ENCODE measurements around the gene HMGN1.
"Not testable (repeated sequence)": the region's sequence is repeated elsewhere in the genome, so short reads cannot be mapped to it uniquely, and the experiment has no call there.

The HMGN1 gene, protein sequence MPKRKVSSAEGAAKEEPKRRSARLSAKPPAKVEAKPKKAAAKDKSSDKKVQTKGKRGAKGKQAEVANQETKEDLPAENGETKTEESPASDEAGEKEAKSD

DNA sequence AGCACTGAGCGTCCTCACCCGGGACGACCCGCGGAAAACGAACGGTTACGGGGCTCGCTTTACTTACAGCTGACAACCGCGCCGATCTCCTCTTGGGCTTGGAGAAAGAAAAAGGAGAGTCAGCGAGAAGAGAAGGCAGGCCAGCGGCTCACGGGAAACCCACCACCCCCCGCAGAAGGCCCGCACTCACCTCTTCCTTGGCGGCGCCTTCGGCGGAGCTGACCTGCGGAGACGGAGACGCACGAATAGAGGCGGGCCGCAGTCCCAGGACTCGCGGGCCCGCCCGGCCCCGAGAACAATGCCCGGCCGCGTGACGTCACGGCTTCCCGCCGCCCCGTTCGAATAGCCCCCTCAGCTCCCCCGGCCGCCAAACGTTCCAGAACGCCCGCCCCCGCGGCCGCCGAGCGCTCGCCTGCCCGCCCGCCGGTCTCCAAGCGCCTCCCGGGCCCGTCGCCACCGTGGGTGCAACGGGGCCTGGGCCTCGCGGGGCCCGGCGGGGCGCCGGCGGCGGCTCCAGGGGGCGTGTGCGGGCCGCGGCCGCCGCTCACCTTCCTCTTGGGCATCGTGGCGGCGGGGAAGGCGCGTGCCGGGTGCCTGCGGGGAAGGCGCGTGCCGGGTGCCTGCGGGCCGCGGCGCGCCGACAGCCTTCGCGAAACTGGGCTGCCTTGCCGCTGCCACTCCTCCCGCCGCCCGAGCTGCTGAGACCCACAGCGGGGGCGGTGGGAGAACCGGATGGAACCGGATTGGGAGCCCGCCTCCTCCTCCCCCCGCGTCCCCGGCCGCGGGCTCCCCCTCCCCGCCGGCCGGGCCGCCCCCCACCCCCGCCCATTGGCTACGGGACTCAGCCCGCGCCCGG is at the start of gene HMGN1:
TSS of gene HMGN1 (minus strand) at position 734 of the 856 bp plus-strand sequence. CDS start at position 563, 171 bp downstream.
- peak; percentile 99 for DNase-seq

GRCh38 chr21:39397646-39398385 is 48.9 kb upstream of the HMGN1 start:
- DNase-seq, result no peak

GRCh38 chr21:39392981-39393380 is 44.1 kb upstream of the HMGN1 start:
- DNase-seq, result no peak

DNA sequence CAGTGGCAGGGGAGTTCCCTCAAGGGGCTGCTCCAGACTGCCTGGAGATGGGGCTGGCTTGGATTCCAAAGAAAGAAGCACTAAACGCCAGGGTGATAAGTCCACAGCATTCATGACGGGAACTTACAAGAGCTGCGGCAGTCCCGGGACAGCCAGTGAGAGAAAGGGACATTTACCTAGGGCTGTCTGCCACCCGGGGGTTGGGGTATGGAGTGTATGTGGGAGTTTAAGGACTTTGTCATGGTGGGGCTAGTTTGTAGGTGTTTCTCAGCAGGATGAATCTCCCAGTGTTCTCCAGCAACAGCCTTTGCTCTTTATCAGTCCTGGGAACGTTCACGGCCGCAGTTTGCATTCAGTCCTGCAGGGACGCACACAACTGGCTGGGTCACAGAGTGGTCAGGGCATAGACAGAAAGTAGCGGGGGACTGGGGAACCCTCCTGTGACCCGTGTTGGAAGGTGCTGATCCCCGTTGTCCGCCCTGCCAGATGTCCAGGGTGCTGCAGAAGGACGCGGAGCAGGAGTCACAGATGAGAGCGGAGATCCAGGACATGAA is 41.4 kb upstream of the HMGN1 start:
- DNase-seq, result no peak

GRCh38 chr21:39388811-39389155 is 39.9 kb upstream of the HMGN1 start:
- no peak for DNase-seq

- peak; percentile 92 for DNase-seq
Measured at GRCh38 chr21:39388038-39388810, 39.3 kb upstream of the HMGN1 start.

GRCh38 chr21:39387461-39388037 is 38.7 kb upstream of the HMGN1 start:
- DNase-seq, result peak; percentile 97

GRCh38 chr21:39386899-39387298 is 38.0 kb upstream of the HMGN1 start:
- DNase-seq, result peak; percentile 34

GRCh38 chr21:39386194-39386593 is 37.3 kb upstream of the HMGN1 start:
- peak; percentile 81 for DNase-seq

GRCh38 chr21:39385299-39386145 is 36.6 kb upstream of the HMGN1 start:
- DNase-seq, result peak; percentile 92

DNA sequence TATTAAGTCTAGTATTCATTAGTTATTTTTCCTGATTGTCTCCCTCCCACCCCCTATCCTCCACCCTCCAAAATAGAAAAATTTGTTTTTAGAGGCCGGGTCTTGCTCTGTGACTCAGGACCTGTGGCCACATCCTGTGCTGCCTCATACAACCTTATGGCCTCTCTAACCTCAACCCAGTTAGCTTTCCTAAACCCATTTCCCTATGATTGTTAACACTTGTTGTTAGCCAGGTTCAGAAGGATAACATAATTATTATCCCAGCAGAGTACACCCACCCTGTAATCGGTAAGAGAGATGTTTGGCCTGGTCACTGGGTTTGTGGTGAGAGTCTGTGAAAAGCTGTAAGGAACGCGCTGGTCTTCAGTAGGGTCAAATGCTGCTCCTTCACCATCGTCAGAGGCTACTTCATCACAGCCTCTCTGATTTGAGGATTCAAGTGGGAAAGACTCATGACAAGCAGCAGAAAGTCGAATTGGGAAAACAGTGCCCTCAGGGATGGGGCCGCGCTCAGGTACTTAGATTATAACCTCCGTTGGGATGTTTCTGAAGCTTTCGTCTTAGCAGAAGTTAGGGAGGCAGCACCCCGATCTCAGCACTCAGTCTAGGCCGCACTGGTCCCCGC is 35.9 kb upstream of the HMGN1 start:
- no peak for DNase-seq

DNA sequence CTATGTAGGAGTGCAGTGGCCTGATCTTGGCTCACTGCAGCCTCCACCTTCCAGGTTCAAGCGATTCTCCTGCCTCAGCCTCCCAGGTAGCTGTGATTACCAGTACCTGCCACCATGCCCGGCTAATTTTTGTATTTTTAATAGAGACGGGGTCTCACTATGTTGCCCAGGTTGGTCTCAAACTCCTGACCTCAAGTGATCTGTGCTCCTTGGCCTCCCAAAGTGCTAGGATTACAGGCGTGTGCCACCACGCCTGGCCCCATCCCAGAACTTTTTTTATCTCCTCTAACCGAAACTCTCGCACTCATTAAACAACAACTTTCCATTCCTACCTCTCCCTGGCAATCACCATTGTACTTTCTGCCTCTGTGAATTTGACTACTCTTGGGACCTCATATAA is 33.2 kb upstream of the HMGN1 start:
- not testable (repeated sequence) for DNase-seq

- peak; percentile 67 for DNase-seq
Measured at GRCh38 chr21:39381009-39381408, 32.1 kb upstream of the HMGN1 start.

DNA sequence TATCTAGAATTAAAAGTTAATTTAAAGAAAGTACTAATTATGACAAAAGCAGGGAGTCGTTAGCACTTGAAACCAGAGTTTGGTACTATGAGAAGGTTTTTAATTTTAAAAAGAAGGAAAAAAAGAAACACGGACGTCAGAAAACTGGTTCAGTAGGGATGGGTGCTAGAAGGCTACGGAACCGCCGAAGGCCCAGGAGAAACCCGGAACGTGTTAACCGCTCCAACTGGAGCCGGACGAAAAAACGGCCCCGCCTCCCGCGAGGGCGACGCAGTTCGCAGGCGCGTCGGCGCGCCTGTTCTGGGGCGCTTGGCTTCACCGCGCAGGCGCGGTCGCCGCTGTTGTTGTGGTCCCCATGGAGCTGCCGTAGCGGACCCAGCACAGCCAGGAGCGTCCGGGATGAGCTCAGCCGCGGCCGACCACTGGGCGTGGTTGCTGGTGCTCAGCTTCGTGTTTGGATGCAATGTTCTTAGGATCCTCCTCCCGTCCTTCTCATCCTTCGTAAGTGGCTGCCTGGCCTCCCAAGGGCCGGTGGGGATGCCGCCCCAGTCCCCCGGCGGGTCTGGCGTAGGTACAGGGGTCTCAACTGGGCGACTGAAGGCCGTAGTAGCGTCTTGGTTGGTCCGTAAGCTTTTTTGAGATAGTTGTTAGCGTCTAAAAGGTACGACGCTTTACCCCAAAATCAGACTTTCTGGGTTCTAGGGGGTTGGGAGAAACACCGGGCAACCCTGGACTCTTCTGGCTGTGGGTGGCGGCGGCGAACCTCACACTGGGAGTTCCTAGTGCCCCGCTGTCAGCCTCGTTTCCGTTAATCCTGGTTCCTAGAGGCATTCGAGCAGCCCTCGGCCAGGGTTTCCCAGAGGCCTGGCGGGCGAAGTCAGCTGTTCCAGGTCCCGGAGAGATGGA is 31.4 kb upstream of the HMGN1 start:
- peak; percentile 96 for DNase-seq

DNA sequence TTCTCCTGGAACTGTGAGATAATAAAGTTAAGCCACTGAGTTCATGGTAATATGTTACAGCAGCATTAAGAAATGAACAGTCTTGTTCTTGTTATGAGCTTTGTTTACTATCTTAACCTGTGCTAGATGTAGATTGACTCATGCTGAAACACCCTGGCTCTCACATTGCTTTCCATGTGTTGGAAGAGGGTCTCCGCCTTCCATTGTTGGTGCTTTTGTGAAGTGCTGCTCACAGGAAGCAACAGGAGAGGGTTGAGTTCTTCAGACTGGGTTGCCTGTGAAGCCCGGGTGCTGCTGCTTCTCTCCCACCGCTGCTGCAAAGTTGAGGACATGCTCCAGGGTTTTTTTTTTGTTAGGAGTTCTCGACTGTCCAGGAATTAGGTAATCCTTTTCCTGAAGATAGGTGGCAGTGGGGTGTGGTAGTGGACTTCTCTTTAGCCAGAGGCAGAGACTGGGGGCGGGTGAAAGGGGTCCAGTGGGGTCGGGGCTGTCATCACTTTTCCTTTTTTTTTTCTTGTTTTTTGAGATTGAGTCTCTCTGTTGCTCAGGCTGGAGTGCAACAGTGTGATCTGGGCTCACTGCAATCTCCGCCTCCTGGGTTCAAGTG is 28.7 kb upstream of the HMGN1 start:
- DNase-seq, result peak; percentile 48

DNA sequence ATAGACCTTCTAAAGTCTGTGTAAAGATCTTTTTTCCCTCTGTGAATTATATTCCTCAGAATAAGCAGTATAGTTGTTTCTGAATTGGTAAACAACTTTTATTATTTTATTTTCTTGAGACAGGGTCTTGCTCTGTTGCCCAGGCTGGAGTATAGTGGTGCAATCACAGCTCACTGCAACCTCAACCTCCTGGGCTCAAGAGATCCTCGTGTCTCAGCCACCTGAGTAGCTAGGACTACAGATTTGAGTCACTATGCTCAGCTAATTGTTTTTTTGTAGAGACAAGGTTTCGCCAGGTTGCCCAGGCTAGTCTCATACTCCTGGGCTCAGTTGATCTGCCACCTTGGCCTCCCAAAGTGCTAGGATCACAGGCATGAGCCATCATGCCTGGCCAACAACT is 26.6 kb upstream of the HMGN1 start:
- DNase-seq, result no peak

DNA sequence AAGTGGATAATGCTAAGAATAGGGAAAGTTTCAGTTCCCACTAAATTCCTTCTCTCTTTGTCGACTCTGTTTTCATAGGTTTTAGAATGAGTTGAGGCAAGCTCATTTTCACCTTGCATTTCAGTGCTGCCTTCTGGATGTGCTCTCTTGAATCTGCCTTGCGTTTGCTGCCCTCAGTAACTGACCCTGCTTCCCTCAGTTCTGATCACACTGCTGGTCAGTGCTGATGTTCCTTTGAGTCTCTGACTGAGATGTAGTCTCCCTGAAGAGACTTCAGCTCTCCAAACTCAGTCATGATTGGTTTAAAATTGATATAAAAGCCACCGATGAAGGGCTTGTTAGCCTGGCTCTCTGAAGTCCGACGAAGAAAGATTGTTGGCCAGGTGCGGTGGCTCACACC is 25.2 kb upstream of the HMGN1 start:
- no peak for DNase-seq

- peak; percentile 60 for DNase-seq
Measured at GRCh38 chr21:39373634-39374033, 24.7 kb upstream of the HMGN1 start.

- DNase-seq, result not testable (repeated sequence)
Measured at GRCh38 chr21:39369896-39370288, 21.0 kb upstream of the HMGN1 start.
